ENCODE measurements around the gene ITGB3BP. TPM values are rescaled to one million over a fixed set of nuclear protein-coding genes. Genes with fewer than 3 reads are reported as not detected.
A peak's percentile ranks its signal among the peaks of the same experiment; 100 is the strongest.

ITGB3BP gene
- total RNA-seq, 2 experiments from 2014 or later: 81.8 to 81.9 TPM

DNA sequence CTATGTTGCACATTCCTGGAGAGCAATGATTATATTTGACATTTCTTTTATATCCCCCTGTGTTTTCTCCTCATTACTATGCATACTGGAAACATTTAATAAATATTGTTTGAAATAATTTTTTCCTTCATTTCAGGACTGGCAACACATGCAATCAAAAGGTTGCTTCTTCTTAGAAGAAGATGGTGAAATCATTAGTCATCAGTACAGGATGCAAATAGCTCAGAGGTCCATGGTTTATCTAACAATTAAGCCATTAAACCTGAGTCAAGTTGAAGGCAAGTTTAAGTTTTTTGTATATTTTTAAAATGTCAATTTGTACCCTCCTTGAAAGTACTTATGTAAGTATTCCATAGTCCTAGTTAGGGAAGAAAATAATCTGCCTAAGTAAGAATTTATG, 22.8 kb upstream of the ITGB3BP start:
- intact Hi-C loops (cut with DNase I, micrococcal nuclease): no loop called here
- ChIA-PET POLR2A (no interaction called here), CTCF (no interaction called here)
- Mint-ChIP-seq H3K27ac (no peak overlapping the region), H3K4me3 (no peak overlapping the region), H3K4me1 (no peaks in the 10 kb centered on the region), H3K9me3 (ENCODE audit: low read depth) (no peaks in the 10 kb centered on the region), H3K27me3 (no peaks in the 10 kb centered on the region), H3K36me3 (ENCODE audit: low read depth) (peaks cover 4% of the 10 kb centered on the region)
- DNase-seq (no peak), ATAC-seq (no peak)

DNA sequence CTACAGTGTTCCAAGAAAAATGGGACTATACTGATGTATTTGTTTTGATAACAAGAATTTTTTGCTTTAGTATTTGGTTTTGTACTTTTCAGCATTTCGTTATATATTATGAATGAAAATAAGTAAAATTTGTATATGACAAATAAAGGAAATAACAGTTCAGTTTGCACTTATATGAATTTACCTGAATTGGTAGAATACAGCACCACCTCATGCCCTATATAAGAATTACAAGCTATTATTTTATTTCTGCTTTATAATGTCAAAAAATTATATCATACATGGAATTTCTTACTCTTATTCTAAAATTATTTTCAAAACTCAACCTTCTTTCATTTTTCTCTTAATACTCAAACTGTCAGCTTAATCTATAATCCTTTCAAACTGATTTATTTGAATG, 14.9 kb upstream of the ITGB3BP start:
- H3K27me3 Mint-ChIP-seq: no peaks in the 10 kb centered on the region
- POLR2A ChIA-PET: interaction anchor here (0.5 kb wide), 1 partner anchor 697 kb away, joined by 3 read pairs; no protein-coding TSS in a partner anchor
- intact Hi-C loops (cut with DNase I, micrococcal nuclease): loop anchor here (1.0 to 5.0 kb wide), 5 partner anchors 211 to 696 kb away; no protein-coding TSS in a partner anchor
- no peak overlapping the region for H3K4me3 Mint-ChIP-seq
- H3K9me3 Mint-ChIP-seq (ENCODE audit: low read depth): no peaks in the 10 kb centered on the region
- CTCF ChIA-PET: interaction anchor here (0.6 to 2.3 kb wide), 13 partner anchors 11 to 698 kb away, joined by 3 to 10 read pairs (median 3); no protein-coding TSS in a partner anchor
- no peak for ATAC-seq
- H3K36me3 Mint-ChIP-seq (ENCODE audit: low read depth): peaks cover 4% of the 10 kb centered on the region
- H3K4me1 Mint-ChIP-seq: no peaks in the 10 kb centered on the region
- DNase-seq: no peak
- no peak overlapping the region for H3K27ac Mint-ChIP-seq

DNA sequence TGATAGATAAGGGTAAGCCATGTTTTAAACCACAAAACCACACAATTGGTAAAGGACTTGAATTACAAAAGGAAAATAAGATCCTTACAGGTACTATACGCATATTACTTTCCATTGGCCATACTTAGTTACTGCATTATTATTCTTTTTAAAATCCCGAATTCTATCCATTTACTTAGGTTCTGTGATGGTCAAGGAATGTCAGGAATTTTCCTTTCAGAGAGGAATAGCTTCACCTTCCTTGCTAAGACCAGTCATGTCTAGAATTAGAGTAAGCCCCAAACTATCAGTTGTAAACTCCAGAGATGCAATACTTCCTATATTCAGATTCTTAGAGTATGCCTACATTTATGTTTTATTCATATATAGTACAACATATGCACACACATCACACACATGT, 14.0 kb upstream of the ITGB3BP start:
- ChIA-PET CTCF (interaction anchor here (0.6 to 2.3 kb wide), 4 partner anchors 15 to 166 kb away, joined by 3 to 10 read pairs (median 3); no protein-coding TSS in a partner anchor), POLR2A (no interaction called here)
- Mint-ChIP-seq H3K4me1 (no peaks in the 10 kb centered on the region), H3K27ac (no peak overlapping the region), H3K9me3 (ENCODE audit: low read depth) (no peaks in the 10 kb centered on the region), H3K27me3 (no peaks in the 10 kb centered on the region), H3K4me3 (no peak overlapping the region), H3K36me3 (ENCODE audit: low read depth) (peaks cover 4% of the 10 kb centered on the region)
- ATAC-seq (no peak), DNase-seq (no peak)
- intact Hi-C loops (cut with DNase I, micrococcal nuclease): loop anchor here (5.0 kb wide), 2 partner anchors 575 to 695 kb away; no protein-coding TSS in a partner anchor

DNA sequence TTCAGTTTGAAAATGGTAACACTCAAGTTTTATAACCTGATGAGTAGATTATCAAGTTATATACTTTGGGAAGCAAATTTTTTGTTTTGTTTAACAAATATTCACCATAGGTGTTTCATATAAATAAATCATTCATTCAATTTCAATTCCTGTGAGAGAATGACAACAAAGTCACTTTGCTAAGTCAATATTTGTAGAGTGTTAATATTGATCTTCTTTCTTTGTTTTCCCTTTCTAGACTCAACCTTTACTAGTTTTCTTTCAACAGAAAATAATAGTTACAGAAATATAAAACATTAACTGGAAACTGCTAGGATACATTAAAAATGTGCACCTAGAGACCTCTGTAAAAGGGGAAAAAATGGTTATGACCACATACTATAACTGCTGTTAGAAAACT, 11.4 kb upstream of the ITGB3BP start:
- DNase-seq (no peak), ATAC-seq (no peak)
- H3K36me3 Mint-ChIP-seq (ENCODE audit: low read depth): peaks cover 6% of the 10 kb centered on the region
- intact Hi-C loops (cut with DNase I, micrococcal nuclease): no loop called here
- no peaks in the 10 kb centered on the region for H3K27me3 Mint-ChIP-seq
- POLR2A ChIA-PET: no interaction called here
- no peaks in the 10 kb centered on the region for H3K4me1 Mint-ChIP-seq
- no peak overlapping the region for H3K4me3 Mint-ChIP-seq
- H3K27ac Mint-ChIP-seq: no peak overlapping the region
- CTCF ChIA-PET: no interaction called here
- no peaks in the 10 kb centered on the region for H3K9me3 Mint-ChIP-seq (ENCODE audit: low read depth)

DNA sequence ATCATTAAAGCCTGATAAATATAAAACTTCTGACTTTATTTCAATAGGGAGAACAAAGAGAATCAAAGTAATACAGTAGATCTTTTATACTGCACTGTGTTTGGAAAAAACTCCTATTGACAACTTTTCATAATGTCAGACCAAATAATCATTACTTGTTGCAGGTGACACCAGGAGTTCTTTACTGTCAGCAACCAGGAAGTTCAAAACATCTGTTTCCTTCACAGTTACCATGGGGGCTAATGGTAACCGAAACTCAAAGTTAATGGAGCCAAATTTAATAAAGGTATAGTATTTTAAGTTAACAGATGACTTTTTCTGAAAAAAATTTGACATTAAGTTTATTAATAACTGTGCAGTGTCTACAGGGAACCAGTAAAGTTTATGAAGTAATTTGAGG, 10.9 kb upstream of the ITGB3BP start:
- H3K36me3 Mint-ChIP-seq (ENCODE audit: low read depth): peaks cover 6% of the 10 kb centered on the region
- no peaks in the 10 kb centered on the region for H3K9me3 Mint-ChIP-seq (ENCODE audit: low read depth)
- H3K4me3 Mint-ChIP-seq: no peak overlapping the region
- H3K4me1 Mint-ChIP-seq: no peaks in the 10 kb centered on the region
- DNase-seq: no peak
- intact Hi-C loops (cut with DNase I, micrococcal nuclease): no loop called here
- no peaks in the 10 kb centered on the region for H3K27me3 Mint-ChIP-seq
- CTCF ChIA-PET: interaction anchor here (1.0 kb wide), 1 partner anchor 9 kb away, joined by 3 read pairs; no protein-coding TSS in a partner anchor
- no peak for ATAC-seq
- no peak overlapping the region for H3K27ac Mint-ChIP-seq
- POLR2A ChIA-PET: no interaction called here

DNA sequence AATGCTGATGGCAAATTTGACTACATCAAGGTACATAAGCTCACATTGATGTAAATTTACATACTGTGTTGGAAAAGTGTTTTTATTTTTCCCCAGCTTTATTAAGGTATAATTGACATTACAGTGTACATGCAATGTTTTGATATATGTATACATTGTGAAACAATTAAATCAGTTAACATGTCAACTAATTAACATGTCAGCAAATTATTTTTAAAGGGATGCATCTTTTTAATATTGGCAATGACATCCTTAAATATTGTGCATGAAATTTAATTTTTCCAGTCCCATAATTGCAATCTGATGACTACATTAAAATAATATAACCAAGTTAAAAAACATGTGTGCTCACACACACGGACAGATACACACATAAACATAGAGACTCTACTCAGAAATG, 9.7 kb upstream of the ITGB3BP start:
- ChIA-PET CTCF (no interaction called here), POLR2A (no interaction called here)
- peaks cover 11% of the 10 kb centered on the region for H3K36me3 Mint-ChIP-seq (ENCODE audit: low read depth)
- no peaks in the 10 kb centered on the region for H3K9me3 Mint-ChIP-seq (ENCODE audit: low read depth)
- no peak overlapping the region for H3K27ac Mint-ChIP-seq
- no peak overlapping the region for H3K4me3 Mint-ChIP-seq
- DNase-seq (no peak), ATAC-seq (no peak)
- intact Hi-C loops (cut with DNase I, micrococcal nuclease): no loop called here
- H3K4me1 Mint-ChIP-seq: no peaks in the 10 kb centered on the region
- no peaks in the 10 kb centered on the region for H3K27me3 Mint-ChIP-seq

DNA sequence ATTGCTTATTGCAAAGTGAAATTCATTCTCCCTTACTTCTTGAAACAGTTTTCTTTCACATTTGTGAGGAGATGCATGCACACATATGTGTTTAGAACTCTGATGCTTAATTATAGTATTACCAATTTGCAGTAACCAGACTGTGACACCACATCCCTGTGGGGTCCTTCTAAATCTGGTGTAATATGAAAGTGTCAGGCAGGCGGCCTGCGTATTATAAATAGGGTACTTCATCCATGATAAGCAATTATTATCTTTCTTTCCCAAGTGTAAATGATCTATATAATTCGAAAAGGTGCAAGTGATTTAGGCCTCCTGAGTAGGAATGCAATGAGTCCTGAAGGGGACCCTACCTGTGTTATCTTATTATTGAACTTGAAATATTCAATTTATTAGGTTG, 1.2 kb upstream of the ITGB3BP start:
- H3K4me3 Mint-ChIP-seq: peak overlapping the region; percentile 89
- CTCF ChIA-PET: interaction anchor here (0.7 to 2.2 kb wide), 3 partner anchors 9 to 65 kb away, joined by 3 to 10 read pairs (median 3); no protein-coding TSS in a partner anchor
- intact Hi-C loops (cut with DNase I, micrococcal nuclease): loop anchor here in 1 of 2 experiments (5.0 kb wide), 2 partner anchors 197 to 742 kb away; partner anchors contain the start of gene ATG4C
- DNase-seq: no peak
- peaks cover 18% of the 10 kb centered on the region for H3K4me1 Mint-ChIP-seq
- no peaks in the 10 kb centered on the region for H3K27me3 Mint-ChIP-seq
- POLR2A ChIA-PET: no interaction called here
- H3K9me3 Mint-ChIP-seq (ENCODE audit: low read depth): no peaks in the 10 kb centered on the region
- peak overlapping the region; percentile 97 for H3K27ac Mint-ChIP-seq
- ATAC-seq: no peak
- H3K36me3 Mint-ChIP-seq (ENCODE audit: low read depth): peaks cover 12% of the 10 kb centered on the region

DNA sequence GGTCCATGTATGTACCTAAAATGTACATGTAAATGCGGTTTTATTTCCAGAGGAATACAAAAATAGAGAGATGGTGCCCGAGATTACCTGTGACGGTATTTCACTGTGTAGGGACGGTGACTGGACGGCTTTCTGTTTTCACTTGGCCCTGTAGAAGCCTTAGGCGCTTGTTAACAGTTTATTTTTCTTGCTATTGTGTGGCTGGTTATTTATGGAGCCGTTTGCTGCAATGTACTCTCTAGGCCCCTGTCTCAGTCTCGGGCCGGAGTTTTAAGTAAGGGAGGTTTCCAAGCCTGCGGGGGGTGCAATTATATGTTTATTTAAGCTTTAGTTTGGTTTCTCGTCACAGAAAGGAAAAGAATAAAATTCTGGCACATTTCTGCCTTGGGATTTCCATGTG, 713 bp upstream of the ITGB3BP start:
- POLR2A ChIA-PET: no interaction called here
- peaks cover 18% of the 10 kb centered on the region for H3K4me1 Mint-ChIP-seq
- intact Hi-C loops (cut with DNase I, micrococcal nuclease): loop anchor here (1.0 to 5.0 kb wide), 8 partner anchors 70 to 1087 kb away; partner anchors contain the start of genes ALG6 (in 2 of the 2), ATG4C (in 2 of the 2), FOXD3 (in 1 of the 2) and PGM1 (in 1 of the 2)
- DNase-seq (no peak), ATAC-seq (peak; percentile 27)
- no peaks in the 10 kb centered on the region for H3K9me3 Mint-ChIP-seq (ENCODE audit: low read depth)
- peak overlapping the region; percentile 89 for H3K4me3 Mint-ChIP-seq
- CTCF ChIA-PET: interaction anchor here (0.7 to 2.2 kb wide), 3 partner anchors 15 to 197 kb away, joined by 3 to 10 read pairs (median 3); no protein-coding TSS in a partner anchor
- H3K27me3 Mint-ChIP-seq: no peaks in the 10 kb centered on the region
- peak overlapping the region; percentile 97 for H3K27ac Mint-ChIP-seq
- peaks cover 12% of the 10 kb centered on the region for H3K36me3 Mint-ChIP-seq (ENCODE audit: low read depth)

DNA sequence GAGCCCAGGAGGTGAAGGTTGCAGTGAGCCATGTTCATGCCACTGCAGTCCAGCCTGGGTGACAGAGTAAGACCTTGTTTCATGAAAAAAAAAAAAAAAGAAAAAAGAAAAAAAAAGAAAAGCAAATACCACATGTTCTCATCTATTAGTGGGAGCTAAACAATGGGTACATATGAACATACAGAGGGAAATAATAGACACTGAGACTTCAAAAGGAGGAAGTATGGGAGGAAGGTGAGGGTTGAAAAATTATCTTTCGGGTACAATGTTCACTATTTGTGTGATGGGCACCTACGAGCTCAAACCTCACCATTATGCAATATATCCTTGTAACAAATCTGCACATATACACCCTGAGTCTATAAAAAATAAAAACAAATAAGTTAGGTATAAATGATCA, 6.4 kb downstream of the ITGB3BP start:
- POLR2A ChIA-PET: no interaction called here
- Mint-ChIP-seq H3K4me1 (peaks cover 7% of the 10 kb centered on the region), H3K9me3 (ENCODE audit: low read depth) (no peaks in the 10 kb centered on the region), H3K27ac (no peak overlapping the region), H3K4me3 (no peak overlapping the region), H3K36me3 (ENCODE audit: low read depth) (peaks cover 7% of the 10 kb centered on the region), H3K27me3 (no peaks in the 10 kb centered on the region)
- intact Hi-C loops (cut with DNase I, micrococcal nuclease): no loop called here
- CTCF ChIA-PET: no interaction called here
- ATAC-seq (no peak), DNase-seq (no peak)

DNA sequence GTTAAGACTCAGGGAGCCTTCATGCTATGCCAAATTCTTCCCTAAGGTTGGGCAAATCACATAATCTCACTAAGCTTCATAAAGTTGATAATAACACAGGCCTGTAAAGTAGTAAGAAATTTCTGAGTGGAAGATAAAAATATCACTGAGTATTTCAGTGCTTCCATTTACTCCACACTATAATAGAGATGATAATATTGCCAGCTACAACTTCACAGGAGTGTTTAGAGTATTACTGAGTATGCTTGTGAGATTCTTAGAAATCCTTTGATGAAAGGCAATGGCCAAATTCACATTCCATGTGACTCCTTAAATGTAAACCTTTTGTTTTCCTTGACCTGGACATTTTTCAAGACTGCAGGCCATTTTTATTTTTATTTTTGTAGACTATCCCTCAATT, 10.4 kb downstream of the ITGB3BP start:
- DNase-seq (no peak), ATAC-seq (no peak)
- Mint-ChIP-seq H3K27me3 (no peaks in the 10 kb centered on the region), H3K27ac (no peak overlapping the region), H3K4me3 (no peak overlapping the region), H3K4me1 (peaks cover 2% of the 10 kb centered on the region), H3K36me3 (ENCODE audit: low read depth) (peaks cover 7% of the 10 kb centered on the region), H3K9me3 (ENCODE audit: low read depth) (no peaks in the 10 kb centered on the region)
- POLR2A ChIA-PET: interaction anchor here (0.7 kb wide), 1 partner anchor 154 kb away, joined by 3 read pairs; no protein-coding TSS in a partner anchor
- CTCF ChIA-PET: interaction anchor here (0.9 kb wide), 1 partner anchor 16 kb away, joined by 5 read pairs; no protein-coding TSS in a partner anchor
- intact Hi-C loops (cut with DNase I, micrococcal nuclease): no loop called here

DNA sequence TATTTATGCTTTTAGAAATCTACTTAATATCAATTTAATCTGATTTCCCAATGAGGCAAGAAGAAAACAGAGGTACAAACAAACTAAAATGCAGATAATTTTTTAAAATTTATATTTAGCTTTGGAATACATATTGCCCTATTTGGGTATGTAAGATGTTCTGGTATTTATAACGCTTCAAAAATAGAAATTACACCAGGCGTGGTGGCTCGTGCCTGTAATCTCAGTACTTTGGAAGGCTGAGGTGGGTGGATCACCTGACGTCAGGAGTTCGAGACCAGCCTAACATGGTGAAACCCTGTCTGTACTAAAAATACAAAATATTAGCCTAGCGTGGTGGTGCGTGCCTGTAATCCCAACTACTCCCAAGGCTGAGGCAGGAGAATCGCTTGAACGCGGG, 13.3 kb downstream of the ITGB3BP start:
- ChIA-PET POLR2A (no interaction called here), CTCF (no interaction called here)
- Mint-ChIP-seq H3K4me3 (no peak overlapping the region), H3K36me3 (ENCODE audit: low read depth) (peaks cover 23% of the 10 kb centered on the region), H3K9me3 (ENCODE audit: low read depth) (peaks cover 3% of the 10 kb centered on the region), H3K4me1 (peaks cover 2% of the 10 kb centered on the region), H3K27ac (no peak overlapping the region), H3K27me3 (no peaks in the 10 kb centered on the region)
- ATAC-seq (no peak), DNase-seq (no peak)
- intact Hi-C loops (cut with DNase I, micrococcal nuclease): no loop called here

DNA sequence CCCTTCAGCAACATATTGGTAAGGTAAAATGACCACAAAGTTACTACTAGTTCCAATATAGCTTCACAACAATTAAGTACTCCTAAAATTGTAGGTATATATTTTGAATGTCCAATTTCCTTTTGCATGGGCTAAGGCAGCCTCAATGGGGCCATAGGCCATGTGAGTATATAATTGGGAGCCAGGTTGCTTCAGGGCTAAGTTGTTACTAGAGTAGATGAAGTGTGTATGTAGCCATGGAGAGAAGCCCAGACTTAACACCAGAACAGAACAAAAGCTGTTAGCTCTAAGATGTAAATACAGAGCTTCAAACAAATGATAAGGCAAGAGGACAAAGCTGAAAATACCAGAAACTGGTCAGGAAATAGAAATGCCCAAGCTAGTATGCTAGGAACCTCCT, 16.2 kb downstream of the ITGB3BP start:
- no peak for ATAC-seq
- no peak overlapping the region for H3K4me3 Mint-ChIP-seq
- CTCF ChIA-PET: no interaction called here
- H3K27me3 Mint-ChIP-seq: no peaks in the 10 kb centered on the region
- H3K27ac Mint-ChIP-seq: no peak overlapping the region
- peaks cover 27% of the 10 kb centered on the region for H3K36me3 Mint-ChIP-seq (ENCODE audit: low read depth)
- peaks cover 2% of the 10 kb centered on the region for H3K4me1 Mint-ChIP-seq
- no peak for DNase-seq
- intact Hi-C loops (cut with DNase I, micrococcal nuclease): no loop called here
- POLR2A ChIA-PET: no interaction called here
- H3K9me3 Mint-ChIP-seq (ENCODE audit: low read depth): peaks cover 3% of the 10 kb centered on the region
